Activated T-helper 1 cell treated with anti-CD3 and anti-CD28 coated beads, Interleukin-12 subunit alpha, Interleukin-12 subunit beta, Interleukin-2, Interleukin-4 antibody, amounts not matched to agents 30 ng/mL and 10 ng/mL and 1 ng/mL, durations not matched to agents 14 hours and 24 hours and 36 hours (primary cell): Measurements from ENCODE around the gene NUP43. TPM values are rescaled to one million over a fixed set of nuclear protein-coding genes. Genes with fewer than 3 reads are reported as not detected.

Experiments used
- DNase-seq: peaks from one replicate; pipeline ENCODE4 v3.0.0; 2021; ENCODE audit warnings: low spot score
- H3K27ac Mint-ChIP-seq: one replicate; pipeline ENCODE4 v1.8.0; 2021; ENCODE audit warnings: mild to moderate bottlenecking, mixed read lengths
- H3K27me3 Mint-ChIP-seq: one replicate; pipeline ENCODE4 v1.8.0; 2022; ENCODE audit warnings: mild to moderate bottlenecking, moderate library complexity, mixed read lengths; ENCODE audit not compliant: insufficient read depth
- H3K36me3 Mint-ChIP-seq: one replicate; pipeline ENCODE4 v1.8.0; 2021; ENCODE audit warnings: low read depth, mixed read lengths
- H3K4me1 Mint-ChIP-seq: one replicate; pipeline ENCODE4 v1.8.0; 2021; ENCODE audit warnings: low read depth, mixed read lengths
- H3K4me3 Mint-ChIP-seq: one replicate; pipeline ENCODE4 v1.8.0; 2021; ENCODE audit warnings: mild to moderate bottlenecking, moderate library complexity, mixed read lengths
- H3K9me3 Mint-ChIP-seq: one replicate; pipeline ENCODE4 v1.8.0; 2021; ENCODE audit warnings: mixed read lengths
- intact Hi-C: fragments of 100-400 bp; cut with micrococcal nuclease; formaldehyde crosslinking; loops from one replicate; pipeline ENCODE4 v1.15.1; 2024
- total RNA-seq: library from RNA; stranded (reverse); gene quantifications from 2 replicates; pipeline ENCODE4 v1.2.3, GENCODE V29; 2022

Gene NUP43
- total RNA-seq, 1 donor from 2014 or later = 81.3 TPM

DNA sequence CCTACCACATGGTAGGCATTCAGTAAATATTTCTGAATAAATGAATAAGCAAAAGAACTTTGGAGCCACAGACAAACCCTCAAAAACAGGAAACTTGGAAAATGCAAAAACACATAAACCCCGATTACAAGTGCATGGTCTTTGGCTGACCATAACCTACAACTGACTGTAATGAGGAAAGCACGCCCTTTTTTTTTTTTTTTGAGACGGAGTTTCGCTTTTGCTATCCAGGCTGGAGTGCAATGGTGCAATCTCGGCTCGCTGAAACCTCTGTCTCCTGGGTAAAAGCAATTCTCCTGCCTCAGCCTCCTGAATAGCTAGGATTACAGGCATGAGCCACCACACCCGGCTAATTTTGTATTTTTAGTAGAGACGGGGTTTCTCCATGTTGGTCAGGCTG is 16.5 kb downstream of the NUP43 start:
- intact Hi-C loops = loop anchor here (1.0 kb wide), 1 partner anchor 30 kb away; no protein-coding TSS in a partner anchor
- H3K27ac Mint-ChIP-seq = no peak overlapping the region
- H3K4me3 Mint-ChIP-seq = no peak overlapping the region
- H3K4me1 Mint-ChIP-seq = peaks cover 22% of the 10 kb centered on the region
- no peaks in the 10 kb centered on the region for H3K9me3 Mint-ChIP-seq
- peaks cover 23% of the 10 kb centered on the region for H3K36me3 Mint-ChIP-seq
- no peaks in the 10 kb centered on the region for H3K27me3 Mint-ChIP-seq
- no peak for DNase-seq

DNA sequence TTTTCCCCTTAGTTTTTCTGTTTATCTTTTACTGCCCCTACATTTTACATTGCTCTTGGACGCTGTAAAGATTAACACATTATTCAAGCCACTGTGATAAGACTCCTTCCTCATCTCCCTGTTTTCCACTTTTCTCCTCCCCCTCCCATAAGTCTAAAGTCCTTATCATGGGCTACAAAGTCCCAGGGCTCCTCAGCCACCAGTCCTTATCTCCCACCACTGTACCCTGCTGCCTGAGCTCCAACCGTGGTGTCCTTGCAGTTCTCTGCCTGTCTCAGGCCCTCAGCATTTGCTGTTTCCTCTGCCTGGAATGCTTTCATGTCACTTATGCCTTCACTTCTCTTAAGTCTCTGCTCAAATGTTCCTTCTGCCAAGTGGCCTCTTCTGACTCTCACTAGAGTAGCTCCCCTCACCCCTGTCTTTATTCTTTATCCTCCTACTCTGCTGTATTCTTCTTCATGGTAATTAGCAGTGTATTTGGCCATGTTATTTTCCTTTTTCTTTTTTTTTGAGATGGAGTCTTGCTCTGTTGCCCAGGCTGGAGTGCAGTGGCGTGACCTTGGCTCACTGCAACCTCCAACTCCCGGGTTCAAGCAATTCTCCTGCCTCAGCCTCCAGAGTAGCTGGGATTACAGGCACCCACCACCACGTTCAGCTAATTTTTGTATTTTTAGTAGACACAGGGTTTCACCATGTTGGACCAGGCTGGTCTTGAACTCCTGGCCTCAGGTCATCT is 17.7 kb downstream of the NUP43 start:
- Mint-ChIP-seq H3K4me3 (peak overlapping the region; percentile 56), H3K36me3 (peaks cover 25% of the 10 kb centered on the region), H3K27me3 (no peaks in the 10 kb centered on the region), H3K4me1 (peaks cover 27% of the 10 kb centered on the region), H3K27ac (peak overlapping the region; percentile 61), H3K9me3 (no peaks in the 10 kb centered on the region)
- intact Hi-C loops = no loop called here
- no peak for DNase-seq

DNA sequence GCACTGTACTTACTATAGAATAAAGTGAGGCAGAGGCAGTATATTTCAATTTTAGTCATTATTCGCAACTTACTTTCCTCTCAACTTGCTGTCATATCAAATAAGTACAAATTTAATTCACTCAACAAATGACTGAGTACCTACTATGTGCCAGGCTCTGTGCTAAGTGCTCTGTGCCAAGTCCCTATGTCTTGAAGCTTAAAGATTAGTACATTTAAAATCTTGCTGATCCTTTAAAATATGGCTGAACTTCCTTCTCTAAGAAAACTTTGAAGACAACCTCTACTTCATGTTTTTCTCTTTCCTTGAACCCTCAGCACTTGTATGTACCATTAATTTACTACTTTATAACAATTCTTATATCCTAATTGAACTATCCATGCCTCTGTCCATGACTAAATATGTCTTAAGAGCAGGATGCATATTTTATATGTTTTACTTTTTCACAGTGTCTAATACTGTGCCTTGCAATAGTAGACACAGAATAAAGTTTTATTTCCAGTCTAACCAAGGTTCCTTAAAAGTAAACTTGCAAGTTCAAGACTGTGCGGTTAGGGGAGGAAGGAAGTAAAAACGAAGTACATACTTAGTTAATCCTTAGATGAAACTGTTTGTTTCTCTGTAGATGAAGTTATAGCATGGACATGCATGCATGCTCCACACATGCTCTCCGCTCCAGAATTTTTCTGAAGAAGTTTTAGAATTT is 18.4 kb downstream of the NUP43 start:
- Mint-ChIP-seq H3K4me3 (no peak overlapping the region), H3K36me3 (peaks cover 24% of the 10 kb centered on the region), H3K27me3 (no peaks in the 10 kb centered on the region), H3K4me1 (peaks cover 27% of the 10 kb centered on the region), H3K27ac (peak overlapping the region; percentile 61), H3K9me3 (no peaks in the 10 kb centered on the region)
- no peak for DNase-seq
- intact Hi-C loops = no loop called here

DNA sequence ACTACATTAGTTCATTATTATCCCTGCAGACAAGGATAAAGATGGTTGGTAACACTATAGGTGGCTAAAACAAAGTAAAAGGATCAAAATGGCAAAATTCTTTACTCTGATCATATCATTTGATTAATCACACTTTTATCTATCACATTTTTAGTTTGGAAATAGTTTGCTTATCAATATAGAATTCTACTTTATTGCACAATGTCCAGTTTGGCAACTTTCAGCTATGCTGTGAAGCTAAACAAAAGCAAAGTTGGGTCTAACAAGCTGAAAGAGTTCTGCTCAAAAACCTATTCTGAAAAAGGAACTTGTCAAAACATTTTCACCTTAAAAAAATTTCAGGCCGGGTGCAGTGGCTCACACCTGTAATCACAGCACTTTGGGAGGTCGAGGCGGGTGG is 20.5 kb downstream of the NUP43 start:
- Mint-ChIP-seq H3K27me3 (no peaks in the 10 kb centered on the region), H3K36me3 (peaks cover 21% of the 10 kb centered on the region), H3K4me3 (no peak overlapping the region), H3K9me3 (no peaks in the 10 kb centered on the region), H3K4me1 (peaks cover 27% of the 10 kb centered on the region), H3K27ac (no peak overlapping the region)
- DNase-seq = no peak
- intact Hi-C loops = no loop called here

DNA sequence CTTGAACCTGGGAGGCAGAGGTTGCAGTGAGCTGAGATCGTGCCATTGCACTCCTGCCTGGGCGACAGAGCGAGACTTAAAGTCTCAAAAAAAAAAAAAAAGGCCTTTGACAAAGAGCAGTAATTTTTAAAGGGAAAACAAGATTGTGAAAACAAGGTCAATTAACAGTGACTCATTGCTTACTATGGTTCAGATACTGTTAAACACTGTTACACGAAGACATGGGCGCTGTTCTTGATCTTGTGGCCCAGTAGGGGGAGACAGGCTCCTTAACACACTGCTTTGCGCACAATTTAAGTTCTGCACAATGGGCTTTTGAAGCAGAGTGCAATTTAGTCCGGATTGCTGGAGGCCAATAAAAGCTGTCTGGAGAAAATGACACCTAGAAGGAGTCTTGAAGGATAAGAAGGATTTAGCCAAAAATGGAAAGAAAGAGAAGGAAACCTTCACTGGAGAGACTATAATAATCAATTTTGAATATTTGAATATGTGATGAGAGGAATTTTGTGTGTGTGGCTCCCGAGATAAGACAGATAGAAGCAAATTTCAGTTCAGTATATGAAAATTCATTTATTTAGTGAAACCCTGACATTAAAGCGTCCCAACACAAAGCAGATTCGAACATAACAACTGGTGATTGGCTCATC is 22.4 kb downstream of the NUP43 start:
- Mint-ChIP-seq H3K9me3 (no peaks in the 10 kb centered on the region), H3K4me1 (peaks cover 23% of the 10 kb centered on the region), H3K36me3 (peaks cover 24% of the 10 kb centered on the region), H3K4me3 (no peak overlapping the region), H3K27me3 (no peaks in the 10 kb centered on the region), H3K27ac (no peak overlapping the region)
- DNase-seq = peak; percentile 17
- intact Hi-C loops = loop anchor here (1.0 to 2.0 kb wide), 3 partner anchors 22 to 202 kb away; partner anchors contain the start of genes LRP11 and NUP43

DNA sequence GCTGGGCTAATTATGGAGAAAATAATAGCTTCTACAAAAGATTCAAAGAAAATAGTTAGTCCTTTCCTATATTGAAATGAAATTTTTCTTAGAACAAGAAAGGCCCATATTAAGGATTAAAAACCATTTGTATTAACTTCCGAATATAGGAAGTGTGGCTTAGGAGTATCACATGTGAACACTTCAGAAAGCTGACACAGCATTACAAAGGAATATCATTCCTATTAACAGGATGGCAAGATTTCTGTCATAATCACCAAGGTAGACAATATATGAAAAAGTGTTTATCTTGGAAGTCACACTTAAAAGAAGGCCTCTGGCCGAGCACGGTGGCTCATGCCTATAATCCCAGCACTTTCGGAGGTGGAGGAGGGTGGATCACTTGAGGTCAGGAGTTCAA is 23.1 kb downstream of the NUP43 start:
- Mint-ChIP-seq H3K36me3 (peaks cover 18% of the 10 kb centered on the region), H3K27me3 (no peaks in the 10 kb centered on the region), H3K9me3 (no peaks in the 10 kb centered on the region), H3K4me1 (peaks cover 21% of the 10 kb centered on the region), H3K4me3 (no peak overlapping the region), H3K27ac (no peak overlapping the region)
- no peak for DNase-seq
- intact Hi-C loops = loop anchor here (1.0 to 2.0 kb wide), 3 partner anchors 23 to 203 kb away; partner anchors contain the start of genes LRP11 and NUP43

DNA sequence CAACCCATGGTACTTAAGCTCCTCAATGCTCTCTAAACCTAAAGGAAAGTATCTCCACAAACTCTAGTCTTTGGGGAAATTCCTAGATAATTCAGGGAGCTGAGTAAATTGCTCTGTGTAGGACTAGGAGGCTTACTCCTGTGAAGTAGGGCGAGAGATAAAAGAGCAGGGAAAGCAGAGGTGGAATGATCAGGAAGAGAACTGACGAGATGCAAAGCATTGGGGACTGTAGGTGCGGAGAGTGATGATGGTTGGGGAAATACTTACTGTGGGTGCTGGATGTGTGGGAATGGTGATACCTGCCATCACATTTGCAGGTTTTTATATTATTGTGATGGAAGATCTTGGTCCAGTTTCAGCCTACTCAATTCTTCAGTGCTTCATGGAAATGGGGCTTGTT is 26.8 kb downstream of the NUP43 start:
- Mint-ChIP-seq H3K4me1 (peaks cover 36% of the 10 kb centered on the region), H3K4me3 (peak overlapping the region; percentile 13), H3K27ac (peak overlapping the region; percentile 53), H3K27me3 (no peaks in the 10 kb centered on the region), H3K36me3 (peaks cover 11% of the 10 kb centered on the region), H3K9me3 (no peaks in the 10 kb centered on the region)
- intact Hi-C loops = loop anchor here (5.0 kb wide), 1 partner anchor 687 kb away; no protein-coding TSS in a partner anchor
- no peak for DNase-seq

DNA sequence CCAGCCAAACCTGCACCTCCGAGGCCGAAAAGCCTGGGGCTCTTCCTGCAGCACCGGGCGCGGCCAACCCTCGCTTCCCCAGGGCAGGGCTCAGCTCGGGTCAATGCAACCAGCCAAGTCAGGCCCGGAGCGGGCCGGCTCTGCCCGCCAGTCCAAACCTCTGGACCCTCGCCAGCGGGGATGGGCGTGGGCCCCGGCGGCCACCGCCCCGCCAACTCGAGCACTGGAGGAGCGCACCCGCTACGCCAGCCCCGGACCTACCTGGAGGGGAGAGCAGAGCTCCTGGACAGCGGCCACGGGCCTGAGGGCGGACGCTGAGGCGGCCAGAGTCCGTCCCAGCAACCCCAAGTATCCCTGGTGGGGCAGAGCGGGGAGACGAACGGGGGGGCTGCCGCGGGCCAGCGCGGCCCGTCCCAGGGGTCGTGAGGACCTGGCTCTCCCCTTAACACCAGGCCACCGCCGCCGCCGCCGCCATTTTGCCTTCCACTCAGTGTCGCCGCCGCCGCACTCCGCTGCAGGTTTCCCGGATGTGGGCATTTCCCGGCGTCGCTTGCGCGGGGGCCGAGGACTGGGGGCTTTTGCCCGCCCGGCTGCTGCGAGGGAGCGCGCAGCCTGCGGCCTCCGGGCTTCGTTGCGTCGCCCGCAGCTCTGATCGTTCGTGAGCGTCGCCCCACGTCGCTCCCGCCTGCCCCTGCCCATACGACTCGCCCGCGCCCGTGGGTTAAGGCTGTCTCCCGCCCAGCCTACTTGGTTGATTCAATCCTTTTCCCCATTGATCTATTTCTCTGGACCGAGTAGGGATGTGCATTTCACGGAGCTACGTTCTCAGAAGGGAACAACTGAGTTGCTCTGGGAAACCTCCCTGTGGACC is 28.5 kb downstream of the NUP43 start, which contains the start of gene LATS1:
LATS1 (minus strand) TSS at position 514 of the 871 bp plus-strand sequence. CDS start 15,975 bp downstream, outside the sequence.
- Mint-ChIP-seq H3K9me3 (no peaks in the 10 kb centered on the region), H3K27me3 (no peaks in the 10 kb centered on the region), H3K27ac (peak within 1 kb of the TSS; percentile 91), H3K4me1 (peaks cover 31% of the 10 kb centered on the region), H3K4me3 (peak within 1 kb of the TSS; percentile 93), H3K36me3 (peaks cover 11% of the 10 kb centered on the region)
- intact Hi-C loops = loop anchor here (1.0 to 5.0 kb wide), 6 partner anchors 17 to 686 kb away; partner anchors contain the start of genes GINM1, KATNA1, NUP43 and PPIL4
- peak; percentile 90 for DNase-seq

DNA sequence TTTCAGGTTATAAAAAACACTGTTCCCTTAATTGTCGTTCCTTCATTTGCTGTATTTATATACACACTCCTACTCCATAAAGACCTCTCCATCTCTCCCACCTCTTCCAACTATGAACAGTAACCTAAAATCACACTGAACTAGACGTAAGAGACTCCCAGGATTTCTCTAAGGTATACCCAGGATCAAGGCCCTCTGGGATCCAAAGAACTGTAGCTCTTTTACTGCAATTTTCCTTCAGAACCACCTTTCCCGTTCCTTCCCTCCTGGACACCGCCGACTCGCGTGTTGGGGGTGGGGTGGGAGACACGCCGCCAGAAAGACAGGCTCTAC is 29.1 kb downstream of the NUP43 start:
- H3K36me3 Mint-ChIP-seq = peaks cover 11% of the 10 kb centered on the region
- DNase-seq = no peak
- peaks cover 31% of the 10 kb centered on the region for H3K4me1 Mint-ChIP-seq
- H3K4me3 Mint-ChIP-seq = peak overlapping the region; percentile 93
- no peaks in the 10 kb centered on the region for H3K27me3 Mint-ChIP-seq
- peak overlapping the region; percentile 87 for H3K27ac Mint-ChIP-seq
- H3K9me3 Mint-ChIP-seq = no peaks in the 10 kb centered on the region
- intact Hi-C loops = loop anchor here (2.0 to 5.0 kb wide), 2 partner anchors 16 to 685 kb away; no protein-coding TSS in a partner anchor

DNA sequence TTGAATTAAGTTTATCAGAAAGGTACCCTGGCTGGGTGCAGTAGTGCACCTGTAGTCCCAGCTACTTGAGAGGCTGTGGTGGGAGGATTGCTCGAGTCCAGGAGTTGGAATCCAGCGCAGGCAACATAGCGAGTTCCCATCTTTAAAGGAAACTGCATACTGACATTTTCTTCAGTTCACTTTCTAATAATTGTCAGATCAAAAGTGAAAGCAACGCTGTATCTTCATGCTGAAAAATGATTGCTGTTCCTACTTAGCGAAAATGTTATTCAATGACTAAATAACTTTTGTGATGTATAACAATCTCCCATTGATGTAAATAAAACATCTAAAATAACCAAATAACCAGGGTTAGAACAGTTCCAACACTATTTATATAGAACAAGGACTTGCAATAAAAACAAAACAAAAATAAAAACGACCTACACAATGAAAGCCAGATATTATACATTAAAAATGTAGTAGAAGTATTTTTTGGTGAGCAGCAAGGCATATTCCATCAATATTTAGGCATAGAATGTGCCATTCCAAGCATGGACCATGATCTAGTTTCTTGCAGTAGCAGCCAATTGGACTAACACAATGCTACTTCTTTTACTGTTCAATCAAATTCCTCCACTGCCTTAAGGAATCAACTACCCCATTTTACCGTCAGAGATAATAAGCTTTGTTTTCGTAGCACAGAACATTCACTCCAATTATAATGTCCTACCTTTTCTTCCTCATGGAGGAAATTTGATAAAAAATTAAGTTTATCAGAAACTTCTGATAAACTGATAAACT is 30.0 kb downstream of the NUP43 start:
- Mint-ChIP-seq H3K4me1 (peaks cover 36% of the 10 kb centered on the region), H3K27me3 (no peaks in the 10 kb centered on the region), H3K36me3 (peaks cover 13% of the 10 kb centered on the region), H3K9me3 (no peaks in the 10 kb centered on the region), H3K27ac (peak overlapping the region; percentile 69), H3K4me3 (peak overlapping the region; percentile 93)
- intact Hi-C loops = loop anchor here (2.0 to 5.0 kb wide), 2 partner anchors 16 to 684 kb away; no protein-coding TSS in a partner anchor
- no peak for DNase-seq

DNA sequence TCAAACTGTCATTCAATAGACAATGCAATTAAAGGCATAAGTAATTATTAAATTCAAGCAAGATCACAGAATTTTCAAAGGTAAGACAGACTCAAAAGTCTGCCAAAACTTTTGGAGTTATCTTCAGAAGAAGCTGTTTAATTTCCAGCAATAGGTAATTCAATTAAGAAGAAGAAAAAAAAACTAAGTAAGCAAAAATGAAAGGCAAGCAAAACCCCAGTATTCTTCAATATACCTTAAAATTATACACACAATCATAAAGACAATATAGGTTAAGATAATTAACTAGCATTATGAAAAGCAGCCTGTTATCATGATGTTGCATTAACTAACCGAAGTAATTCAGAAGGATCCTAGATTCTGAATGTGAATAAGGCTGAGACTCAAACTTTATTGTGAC is 31.9 kb downstream of the NUP43 start:
- Mint-ChIP-seq H3K27ac (no peak overlapping the region), H3K4me1 (peaks cover 46% of the 10 kb centered on the region), H3K9me3 (no peaks in the 10 kb centered on the region), H3K36me3 (peaks cover 13% of the 10 kb centered on the region), H3K27me3 (no peaks in the 10 kb centered on the region), H3K4me3 (no peak overlapping the region)
- intact Hi-C loops = no loop called here
- DNase-seq = no peak
